IMR-90 (cell line): ENCODE data around the gene PAX2. TPM values are rescaled to one million over a fixed set of nuclear protein-coding genes. Genes with fewer than 3 reads are reported as not detected.

ENCODE experiments used
- ATAC-seq: fragments of 200-7000 bp; cut with Tn5 transposase; 2 replicates; pipeline ENCODE4 v1.9.1; 2020; ENCODE audit warnings: low read depth, mild to moderate bottlenecking, moderate library complexity
- BruUV-seq: library from RNA; stranded (reverse); fragments of 400-500 nt; replicated peaks from 2 replicates; lab custom pipeline; 2021; lab: Mats Ljungman, UMichigan
- CTCF ChIA-PET: fragments of 300-600 bp; formaldehyde crosslinking; extraction: SDS; loops from one replicate; lab custom pipeline; 2021; ENCODE audit warnings: antibody characterized with exemption; lab: Yijun Ruan, JAX
- POLR2A ChIA-PET: fragments of 300-600 bp; sonication (Branson Sonifier 250); formaldehyde crosslinking; loops from one replicate; lab custom pipeline; 2022; ENCODE audit warnings: antibody characterized with exemption; ENCODE audit not compliant: unreplicated experiment; lab: Charles Lee
- DNase-seq: peaks from one replicate; pipeline ENCODE4 v3.0.0; 2013
- H2AFZ ChIP-seq: replicated peaks from 2 replicates; pipeline ENCODE3; 2013; ENCODE audit warnings: low read length, mild to moderate bottlenecking; ENCODE audit not compliant: poor library complexity
- H2AK5ac ChIP-seq: 2 replicates; pipeline ENCODE4 v1.6.1; 2013; ENCODE audit warnings: low read depth, low read length, inconsistent platforms
- H2AK9ac ChIP-seq: replicated peaks from 2 replicates; pipeline ENCODE3; 2013; ENCODE audit warnings: mild to moderate bottlenecking, low read depth, low read length, moderate library complexity; ENCODE audit not compliant: poor library complexity
- H2BK120ac ChIP-seq: 2 replicates; pipeline ENCODE4 v1.6.1; 2013; ENCODE audit warnings: low read depth, low read length, inconsistent platforms
- H2BK15ac ChIP-seq: 3 replicates; pipeline ENCODE4 v1.6.1; 2013; ENCODE audit warnings: low read depth, low read length, inconsistent platforms
- H2BK20ac ChIP-seq: 2 replicates; pipeline ENCODE4 v1.6.1; 2013; ENCODE audit warnings: low read depth, mild to moderate bottlenecking, inconsistent platforms, low read length, moderate library complexity
- H2BK5ac ChIP-seq: 2 replicates; pipeline ENCODE4 v1.6.1; 2013; ENCODE audit warnings: mild to moderate bottlenecking, low read depth, low read length, inconsistent platforms; ENCODE audit not compliant: poor library complexity, severe bottlenecking
- H3K14ac ChIP-seq: replicated peaks from 2 replicates; pipeline ENCODE4 v1.6.1; 2013; ENCODE audit warnings: low read depth, low read length, inconsistent platforms
- H3K18ac ChIP-seq: 2 replicates; pipeline ENCODE4 v1.6.1; 2013; ENCODE audit warnings: low read depth, low read length, control low read depth
- H3K23ac ChIP-seq: 2 replicates; pipeline ENCODE4 v1.6.1; 2013; ENCODE audit warnings: low read depth, low read length, inconsistent platforms
- H3K27ac ChIP-seq: 2 replicates; pipeline ENCODE4 v1.5.1; 2013; ENCODE audit warnings: mild to moderate bottlenecking, control low read depth, low read length; ENCODE audit not compliant: insufficient read depth
- H3K27me3 ChIP-seq: 2 replicates; pipeline ENCODE4 v1.6.1; 2013; ENCODE audit warnings: low read length; ENCODE audit not compliant: control insufficient read depth, insufficient read depth
- H3K36me3 ChIP-seq: 2 replicates; pipeline ENCODE4 v1.6.1; 2013; ENCODE audit warnings: low read length, mixed read lengths; ENCODE audit not compliant: control insufficient read depth, insufficient read depth
- H3K4ac ChIP-seq: 2 replicates; pipeline ENCODE4 v1.6.1; 2013; ENCODE audit warnings: low read depth, low read length, inconsistent platforms
- H3K4me1 ChIP-seq: 2 replicates; pipeline ENCODE4 v1.6.1; 2013; ENCODE audit warnings: low read length, mixed read lengths; ENCODE audit not compliant: control insufficient read depth, insufficient read depth
- H3K4me2 ChIP-seq: 2 replicates; pipeline ENCODE4 v1.6.1; 2013; ENCODE audit warnings: low read depth, mild to moderate bottlenecking, control low read depth, low read length, moderate library complexity
- H3K4me3 ChIP-seq: 2 replicates; pipeline ENCODE4 v1.5.1; 2013; ENCODE audit warnings: low read depth, mild to moderate bottlenecking, control low read depth, low read length, moderate library complexity; ENCODE audit not compliant: insufficient read depth
- H3K56ac ChIP-seq: 2 replicates; pipeline ENCODE4 v1.6.1; 2013; ENCODE audit warnings: low read length, inconsistent platforms; ENCODE audit not compliant: insufficient read depth; ENCODE audit errors: extremely low read depth
- H3K79me1 ChIP-seq, 2 experiments: 2 replicates each; pipeline ENCODE4 v1.6.1; 2013; ENCODE audit warnings: low read length in 2 of 2, inconsistent platforms in 1 of 2, low read depth in 1 of 2
- H3K9ac ChIP-seq: 2 replicates; pipeline ENCODE4 v1.6.1; 2013; ENCODE audit warnings: low read depth, low read length, control low read depth
- H3K9me1 ChIP-seq: 2 replicates; pipeline ENCODE4 v1.6.1; 2013; ENCODE audit warnings: low read length, inconsistent platforms; ENCODE audit not compliant: insufficient read depth
- H3K9me3 ChIP-seq: 2 replicates; pipeline ENCODE4 v1.6.1; 2013; ENCODE audit warnings: low read length; ENCODE audit not compliant: control insufficient read depth, insufficient read depth
- H4K20me1 ChIP-seq: 2 replicates; pipeline ENCODE4 v1.6.1; 2013; ENCODE audit warnings: low read length, inconsistent platforms; ENCODE audit not compliant: insufficient read depth
- H4K5ac ChIP-seq: 2 replicates; pipeline ENCODE4 v1.6.1; 2013; ENCODE audit warnings: mild to moderate bottlenecking, low read depth, low read length, control low read depth
- H4K8ac ChIP-seq, 2 experiments: 2 replicates each; pipeline ENCODE4 v1.6.1; 2013; ENCODE audit warnings: low read depth in 2 of 2, low read length in 2 of 2, control low read depth in 1 of 2, inconsistent platforms in 1 of 2
- H4K91ac ChIP-seq: 2 replicates; pipeline ENCODE4 v1.6.1; 2013; ENCODE audit warnings: low read depth, low read length, inconsistent platforms; ENCODE audit not compliant: insufficient read depth
- BHLHE40 ChIP-seq: fragments of 150-350 bp; IDR thresholded peaks from 2 replicates; pipeline ENCODE4 v1.6.1; 2016; ENCODE audit warnings: mild to moderate bottlenecking, low read depth, low read length
- NFE2L2 ChIP-seq: fragments of 150-350 bp; IDR thresholded peaks from 2 replicates; pipeline ENCODE4 v1.6.1; 2016; ENCODE audit warnings: low read depth, mild to moderate bottlenecking, low read length
- WGBS, 2 experiments: methylation state at CpG; one replicate each; pipeline versions ENCODE4 v1.1.5 to v1.1.7; 2013; ENCODE audit warnings: missing lambda C conversion rate in 2 of 2; ENCODE audit not compliant: insufficient read length in 1 of 2; ENCODE audit errors: extremely low coverage in 2 of 2; 5-methylcytosine and 5-hydroxymethylcytosine counted together
- dilution Hi-C: fragments of 300-500 bp; cut with HindIII; formaldehyde crosslinking; loops from one replicate; pipeline ENCODE4 v1.14.3; 2018; ENCODE audit warnings: low sequenced_read_pairs; ENCODE audit not compliant: unreplicated experiment
- in situ Hi-C: fragments of 300-500 bp; cut with MboI; formaldehyde crosslinking; loops from 3 replicates; pipeline ENCODE4 v1.14.3; 2019; ENCODE audit warnings: low sequenced_read_pairs, inconsistent platforms, mixed read lengths
- intact Hi-C: fragments of 100-400 bp; cut with micrococcal nuclease; formaldehyde crosslinking; loops from 2 replicates; pipeline ENCODE4 v1.10.0; 2022
- polyA plus RNA-seq, 3 experiments: library from polyadenylated mRNA; depleted of rRNA; stranded (reverse); fragments of >200 nt; gene quantifications; 2 replicates each; pipeline ENCODE4 v1.2.3, GENCODE V29; 2012; ENCODE audit warnings: low replicate concordance in 1 of 3
- total RNA-seq: library from RNA; depleted of rRNA; stranded (reverse); fragments of >200 nt; gene quantifications from 2 replicates; pipeline ENCODE4 v1.2.3, GENCODE V29; 2012

PAX2 gene
- total and polyA plus RNA-seq, 2 of the 4 experiments (the other 2 are of a cell fraction) = not detected

GRCh38 chr10:100864978-100865377, 119.6 kb downstream of the PAX2 start:
- no peak overlapping the region for H3K14ac ChIP-seq
- no peak overlapping the region for H3K4me2 ChIP-seq
- H3K4ac ChIP-seq = no peak overlapping the region
- H2BK15ac ChIP-seq = no peak overlapping the region
- no peak overlapping the region for H2AK5ac ChIP-seq
- DNase-seq (no peak), ATAC-seq (no peak)
- no peaks in the 10 kb centered on the region for H3K9me3 ChIP-seq
- POLR2A ChIA-PET = no interaction called here
- no peak overlapping the region for H2BK120ac ChIP-seq
- H3K4me1 ChIP-seq = no peaks in the 10 kb centered on the region
- peaks cover 68% of the 10 kb centered on the region for H3K27me3 ChIP-seq
- no peak overlapping the region for H4K8ac ChIP-seq
- dilution Hi-C loops = no loop called here
- no peaks in the 10 kb centered on the region for H3K79me1 ChIP-seq
- no peak overlapping the region for H3K56ac ChIP-seq
- 43% methylated on average over 2 of the region's 4 CpGs; no CpG with 5 or more reads in 1 of the 2 experiments for WGBS, 2 experiments
- in situ Hi-C loops = no loop called here
- BruUV-seq = no TSS peak
- no peak overlapping the region for H3K18ac ChIP-seq
- no peak overlapping the region for H4K91ac ChIP-seq
- H3K36me3 ChIP-seq = no peaks in the 10 kb centered on the region
- no peak overlapping the region for H3K9ac ChIP-seq
- no peak overlapping the region for H2BK5ac ChIP-seq
- no peaks in the 10 kb centered on the region for H4K20me1 ChIP-seq
- intact Hi-C loops = no loop called here
- H2AK9ac ChIP-seq = no peak overlapping the region
- H2BK20ac ChIP-seq = no peak overlapping the region
- TF ChIP-seq BHLHE40 = peak; percentile 62
- no peak for TF ChIP-seq NFE2L2
- no peak overlapping the region for H3K23ac ChIP-seq
- H3K4me3 ChIP-seq = no peak overlapping the region
- H2AFZ ChIP-seq = no peak overlapping the region
- H3K27ac ChIP-seq = no peak overlapping the region
- no peak overlapping the region for H4K5ac ChIP-seq
- H3K9me1 ChIP-seq = no peaks in the 10 kb centered on the region
- CTCF ChIA-PET = no interaction called here
